Measurements from ENCODE around the gene RNF144B. TPM values are rescaled to one million over a fixed set of nuclear protein-coding genes. Genes with fewer than 3 reads are reported as not detected.
"Not testable (repeated sequence)": the region's sequence is repeated elsewhere in the genome, so short reads cannot be mapped to it uniquely, and the experiment has no call there.

Gene RNF144B
- total and polyA plus RNA-seq, 2 of the 8 experiments (the other 6 are each of a cell fraction or from before 2014, with no cell fraction given): 1.8 to 11.2 TPM

DNA sequence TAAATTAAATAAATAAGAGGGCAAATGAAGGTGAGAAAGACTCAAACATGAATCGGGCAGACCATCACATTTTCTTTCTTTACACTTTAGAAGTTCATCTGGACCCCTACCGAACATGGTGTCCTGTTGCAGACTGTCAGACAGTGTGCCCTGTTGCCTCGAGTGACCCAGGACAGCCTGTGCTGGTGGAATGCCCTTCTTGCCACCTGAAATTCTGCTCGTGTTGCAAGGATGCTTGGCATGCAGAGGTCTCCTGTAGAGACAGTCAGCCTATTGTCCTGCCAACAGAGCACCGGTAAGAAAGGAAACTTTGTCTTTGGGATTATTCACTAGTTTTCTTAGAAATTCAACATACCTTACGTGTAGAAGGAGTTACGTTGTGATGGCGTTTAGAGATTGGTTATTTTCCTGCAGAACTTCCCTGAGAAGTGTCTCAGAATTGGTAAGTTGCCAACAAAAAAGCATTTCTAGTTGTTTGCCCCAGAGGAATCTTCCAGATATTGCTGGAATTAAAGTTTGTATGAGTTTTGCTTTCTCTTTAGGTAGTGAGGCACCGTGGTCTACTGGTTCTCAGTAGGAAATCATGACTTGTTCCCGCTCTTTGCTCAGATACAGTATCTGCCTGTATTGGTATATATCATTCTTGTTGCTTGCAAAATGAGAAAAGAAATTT lies 70.1 kb downstream of the RNF144B start (continued):
- TF ChIP-seq SP1 (IDR thresholded peaks at IDR 0.05; ENCODE audit: low read depth, low read length) (no peak), SIRT6 (IDR thresholded peaks at IDR 0.05; ENCODE audit: low read length) (no peak), EGR1 (IDR thresholded peaks at IDR 0.05; ENCODE audit: borderline replicate concordance, low read depth, low read length) (no peak)

DNA sequence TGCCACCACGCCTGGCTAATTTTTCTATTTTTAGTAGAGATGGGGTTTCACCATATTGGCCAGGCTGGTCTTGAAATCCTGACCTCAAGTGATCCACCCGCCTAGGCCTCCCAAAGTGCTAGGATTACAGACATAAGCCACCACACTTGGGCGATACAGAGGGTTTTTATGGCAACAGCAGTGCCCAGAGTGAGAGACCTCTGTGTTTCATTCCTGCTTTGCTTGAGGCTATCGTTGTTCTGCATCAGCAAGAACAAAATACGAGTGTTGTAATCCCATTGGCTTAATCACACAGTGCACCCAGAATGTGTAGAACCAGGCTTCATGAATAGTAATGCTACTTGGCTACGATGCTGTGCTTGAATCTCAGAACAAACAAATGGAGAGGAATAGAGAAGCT lies 70.9 kb downstream of the RNF144B start:
- H3K23me2 ChIP-seq (ENCODE audit: low read depth, low read length); H3K27me3 ChIP-seq (replicated peaks in 1 of 4; ENCODE audit: control insufficient read depth in 3 of 4, extremely low read depth in 1 of 4, insufficient read depth in 3 of 4, low read length in 3 of 4); H3K9ac ChIP-seq (replicated peaks in 1 of 4; ENCODE audit: extremely low read depth in 1 of 4, low read depth in 3 of 4, low read length in 3 of 4); H2AFZ ChIP-seq (ENCODE audit: low read length); H3K36me3 ChIP-seq (ENCODE audit: control insufficient read depth in 2 of 4, insufficient read depth in 4 of 4, low read length in 3 of 4); H3K4me1 ChIP-seq (replicated peaks in 1 of 4; ENCODE audit: control insufficient read depth in 3 of 4, insufficient read depth in 4 of 4, low read length in 3 of 4); H2BK5ac ChIP-seq (ENCODE audit: low read depth, low read length); CTCF ChIA-PET (ENCODE audit: partially characterized antibody); H3K23ac ChIP-seq (ENCODE audit: insufficient read length); H4K20me1 ChIP-seq (replicated peaks in 1 of 2; ENCODE audit: control insufficient read depth in 1 of 2, insufficient read depth in 2 of 2, low read length in 2 of 2); DNase-seq (ENCODE audit: low read depth in 1 of 2, low spot score in 2 of 2); H3K79me1 ChIP-seq (ENCODE audit: low read depth, low read length); H2BK20ac ChIP-seq (ENCODE audit: low read length); H3K4ac ChIP-seq (replicated peaks; ENCODE audit: insufficient read length, low read depth, low read length); H3K79me2 ChIP-seq (ENCODE audit: control insufficient read depth in 1 of 2, insufficient read depth in 2 of 2, low read length in 2 of 2); H3K4me3 ChIP-seq (ENCODE audit: extremely low read depth in 1 of 4, insufficient read depth in 2 of 4, low read depth in 3 of 4, low read length in 4 of 4); H2BK120ac ChIP-seq (replicated peaks; ENCODE audit: low read depth, low read length); H3K27ac ChIP-seq (ENCODE audit: low read depth, low read length); H3K56ac ChIP-seq (replicated peaks; ENCODE audit: insufficient read length, low read depth, low read length); H4K8ac ChIP-seq (ENCODE audit: extremely low read depth, insufficient read depth, low read length); FAIRE-seq; H2BK15ac ChIP-seq (ENCODE audit: low read length); POLR2A ChIA-PET (ENCODE audit: partially characterized antibody); H4K5ac ChIP-seq (ENCODE audit: insufficient read length, low read depth, low read length); H2AK5ac ChIP-seq (ENCODE audit: low read depth, low read length); H3K14ac ChIP-seq (ENCODE audit: insufficient read length); H3K18ac ChIP-seq (ENCODE audit: extremely low read depth, low read length); H2BK12ac ChIP-seq (ENCODE audit: low read depth, low read length); H4K91ac ChIP-seq (replicated peaks; ENCODE audit: insufficient read length, low read length); H3K9me3 ChIP-seq (ENCODE audit: insufficient read depth in 2 of 2, low read depth in 1 of 2, low read length in 1 of 2); H3K4me2 ChIP-seq (ENCODE audit: insufficient read depth in 1 of 2, low read depth in 2 of 2, low read length in 2 of 2): not testable (repeated sequence)
- WGBS, 2 experiments (ENCODE audit: extremely low coverage in 1 of 2, insufficient coverage in 1 of 2, insufficient read length in 1 of 2, insufficient replicate concordance in 2 of 2, low coverage in 1 of 2, low lambda C conversion rate in 2 of 2, missing lambda C conversion rate in 1 of 2): 90% methylated on average over 6 of the region's 6 CpGs; no CpG with 5 or more reads in 1 of the 2 experiments

Data from H1 (cell line).